NB4 (cell line): ENCODE measurements around the gene FAM83D.

ENCODE experiments used
- CTCF ChIP-seq: IDR thresholded peaks from one replicate; pipeline ENCODE4 v1.5.1; 2012; ENCODE audit warnings: low read depth, low read length
- POLR2A ChIP-seq: IDR thresholded peaks from 2 replicates; pipeline ENCODE4 v1.6.1; 2011; ENCODE audit warnings: mild to moderate bottlenecking; ENCODE audit not compliant: insufficient read length; ENCODE audit errors: extremely low read depth

- no peak for TF ChIP-seq CTCF
- TF ChIP-seq POLR2A, result no peak
Observed at GRCh38 chr20:38934530-38934929, 8.3 kb downstream of the FAM83D start.
